Measurements from ENCODE around the gene CDK10.
"Not testable (repeated sequence)": the region's sequence is repeated elsewhere in the genome, so short reads cannot be mapped to it uniquely, and the experiment has no call there.

Gene CDK10

GRCh38 chr16:89668790-89669158 is 17.7 kb upstream of the CDK10 start:
- Histone ChIP-seq H3K27me3 (ENCODE audit: insufficient read depth, insufficient read length) (no peaks in the 10 kb centered on the region), H3K36me3 (ENCODE audit: insufficient read depth, insufficient read length, low read length) (peaks cover 52% of the 10 kb centered on the region), H3K4me3 (ENCODE audit: insufficient read length, low read depth) (no peak overlapping the region), H3K9ac (ENCODE audit: insufficient read length, low read depth) (no peak overlapping the region), H3K9me3 (ENCODE audit: insufficient read depth, low read length) (peaks cover 17% of the 10 kb centered on the region; the same call in 1 of the 2 replicates), H3K4me1 (ENCODE audit: insufficient read depth, insufficient read length) (peaks cover 8% of the 10 kb centered on the region)
- no peak for DNase-seq (ENCODE audit: low read depth, low spot score)
- no peak for TF ChIP-seq SUZ12 (IDR thresholded peaks at IDR 0.05; ENCODE audit: extremely low read depth, insufficient read depth, insufficient read length)
- no peak for TF ChIP-seq YY1 (IDR thresholded peaks at IDR 0.05; ENCODE audit: insufficient read depth, insufficient read length)
- no peak for TF ChIP-seq ZNF274 (IDR thresholded peaks at IDR 0.05; ENCODE audit: low read depth, low read length)

GRCh38 chr16:89669755-89670154 is 16.7 kb upstream of the CDK10 start:
- H3K27me3 ChIP-seq (ENCODE audit: insufficient read depth, insufficient read length): no peaks in the 10 kb centered on the region
- no peak for DNase-seq (ENCODE audit: low read depth, low spot score)
- H3K4me3 ChIP-seq (ENCODE audit: insufficient read length, low read depth): no peak overlapping the region
- peaks cover 8% of the 10 kb centered on the region for H3K4me1 ChIP-seq (ENCODE audit: insufficient read depth, insufficient read length)
- peaks cover 48% of the 10 kb centered on the region for H3K36me3 ChIP-seq (ENCODE audit: insufficient read depth, insufficient read length, low read length)
- TF ChIP-seq ZNF274 (IDR thresholded peaks at IDR 0.05; ENCODE audit: low read depth, low read length): no peak
- no peak for TF ChIP-seq YY1 (IDR thresholded peaks at IDR 0.05; ENCODE audit: insufficient read depth, insufficient read length)
- TF ChIP-seq SUZ12 (IDR thresholded peaks at IDR 0.05; ENCODE audit: extremely low read depth, insufficient read depth, insufficient read length): no peak
- no peak overlapping the region for H3K9ac ChIP-seq (ENCODE audit: insufficient read length, low read depth)
- peaks cover 17% of the 10 kb centered on the region; the same call in 1 of the 2 replicates for H3K9me3 ChIP-seq (ENCODE audit: insufficient read depth, low read length)

- TF ChIP-seq YY1 (IDR thresholded peaks at IDR 0.05; ENCODE audit: insufficient read depth, insufficient read length) (no peak), SUZ12 (IDR thresholded peaks at IDR 0.05; ENCODE audit: extremely low read depth, insufficient read depth, insufficient read length) (no peak)
- Histone ChIP-seq H3K36me3 (ENCODE audit: insufficient read depth, insufficient read length, low read length) (peaks cover 44% of the 10 kb centered on the region), H3K4me3 (ENCODE audit: insufficient read length, low read depth) (no peak overlapping the region), H3K4me1 (ENCODE audit: insufficient read depth, insufficient read length) (peaks cover 8% of the 10 kb centered on the region), H3K9me3 (ENCODE audit: insufficient read depth, low read length) (peaks cover 14% of the 10 kb centered on the region; the same call in 1 of the 2 replicates), H3K9ac (ENCODE audit: insufficient read length, low read depth) (no peak overlapping the region), H3K27me3 (ENCODE audit: insufficient read depth, insufficient read length) (no peaks in the 10 kb centered on the region)
- DNase-seq (ENCODE audit: low read depth, low spot score): no peak
Measured at GRCh38 chr16:89670496-89671431, 15.7 kb upstream of the CDK10 start.

- H3K4me3 ChIP-seq (ENCODE audit: insufficient read length, low read depth); H3K9me3 ChIP-seq (ENCODE audit: insufficient read depth, low read length); H3K4me1 ChIP-seq (ENCODE audit: insufficient read depth, insufficient read length); H3K9ac ChIP-seq (ENCODE audit: insufficient read length, low read depth); H3K27me3 ChIP-seq (ENCODE audit: insufficient read depth, insufficient read length); DNase-seq (ENCODE audit: low read depth, low spot score): not testable (repeated sequence)
- H3K36me3 ChIP-seq (ENCODE audit: insufficient read depth, insufficient read length, low read length): peaks cover 36% of the 10 kb centered on the region
Measured at GRCh38 chr16:89671565-89671964, 14.9 kb upstream of the CDK10 start.

GRCh38 chr16:89672177-89672941 is 14.1 kb upstream of the CDK10 start:
- H3K4me1 ChIP-seq (ENCODE audit: insufficient read depth, insufficient read length): peaks cover 8% of the 10 kb centered on the region
- TF ChIP-seq SUZ12 (IDR thresholded peaks at IDR 0.05; ENCODE audit: extremely low read depth, insufficient read depth, insufficient read length): no peak
- TF ChIP-seq YY1 (IDR thresholded peaks at IDR 0.05; ENCODE audit: insufficient read depth, insufficient read length): no peak
- TF ChIP-seq ZNF274 (IDR thresholded peaks at IDR 0.05; ENCODE audit: low read depth, low read length): no peak
- H3K9ac ChIP-seq (ENCODE audit: insufficient read length, low read depth): no peak overlapping the region
- no peak for DNase-seq (ENCODE audit: low read depth, low spot score)
- no peak overlapping the region for H3K4me3 ChIP-seq (ENCODE audit: insufficient read length, low read depth)
- H3K36me3 ChIP-seq (ENCODE audit: insufficient read depth, insufficient read length, low read length): peaks cover 36% of the 10 kb centered on the region
- peaks cover 13% of the 10 kb centered on the region for H3K9me3 ChIP-seq (ENCODE audit: insufficient read depth, low read length)
- no peaks in the 10 kb centered on the region for H3K27me3 ChIP-seq (ENCODE audit: insufficient read depth, insufficient read length)

GRCh38 chr16:89678258-89678657 is 8.2 kb upstream of the CDK10 start:
- no peaks in the 10 kb centered on the region for H3K4me1 ChIP-seq (ENCODE audit: insufficient read depth, insufficient read length)
- no peak overlapping the region for H3K9ac ChIP-seq (ENCODE audit: insufficient read length, low read depth)
- H3K9me3 ChIP-seq (ENCODE audit: insufficient read depth, low read length): peaks cover 61% of the 10 kb centered on the region
- no peak for DNase-seq (ENCODE audit: low read depth, low spot score)
- TF ChIP-seq YY1 (IDR thresholded peaks at IDR 0.05; ENCODE audit: insufficient read depth, insufficient read length) (no peak), SUZ12 (IDR thresholded peaks at IDR 0.05; ENCODE audit: extremely low read depth, insufficient read depth, insufficient read length) (no peak), ZNF274 (IDR thresholded peaks at IDR 0.05; ENCODE audit: low read depth, low read length) (no peak)
- H3K27me3 ChIP-seq (ENCODE audit: insufficient read depth, insufficient read length): no peaks in the 10 kb centered on the region
- H3K36me3 ChIP-seq (ENCODE audit: insufficient read depth, insufficient read length, low read length): peaks cover 26% of the 10 kb centered on the region
- H3K4me3 ChIP-seq (ENCODE audit: insufficient read length, low read depth): no peak overlapping the region

GRCh38 chr16:89685916-89686315 is 573 bp upstream of the CDK10 start:
- Histone ChIP-seq H3K4me3 (ENCODE audit: insufficient read length, low read depth) (no peak overlapping the region), H3K4me1 (ENCODE audit: insufficient read depth, insufficient read length) (peaks cover 8% of the 10 kb centered on the region), H3K9me3 (ENCODE audit: insufficient read depth, low read length) (peaks cover 37% of the 10 kb centered on the region; the same call in 1 of the 2 replicates), H3K9ac (ENCODE audit: insufficient read length, low read depth) (no peak overlapping the region), H3K27me3 (ENCODE audit: insufficient read depth, insufficient read length) (no peaks in the 10 kb centered on the region), H3K36me3 (ENCODE audit: insufficient read depth, insufficient read length, low read length) (peaks cover 51% of the 10 kb centered on the region)
- DNase-seq (ENCODE audit: low read depth, low spot score): no peak
- TF ChIP-seq YY1 (IDR thresholded peaks at IDR 0.05; ENCODE audit: insufficient read depth, insufficient read length) (no peak), ZNF274 (IDR thresholded peaks at IDR 0.05; ENCODE audit: low read depth, low read length) (no peak), SUZ12 (IDR thresholded peaks at IDR 0.05; ENCODE audit: extremely low read depth, insufficient read depth, insufficient read length) (no peak)
